ENCODE measurements around the gene CYFIP2. TPM values are rescaled to one million over a fixed set of nuclear protein-coding genes. Genes with fewer than 3 reads are reported as not detected.

Gene CYFIP2
- total and polyA plus RNA-seq, 10 of the 15 experiments (the other 5 are each of a cell fraction or from before 2014, with no cell fraction given), result 43.4 to 173 (median 96.0) TPM

DNA sequence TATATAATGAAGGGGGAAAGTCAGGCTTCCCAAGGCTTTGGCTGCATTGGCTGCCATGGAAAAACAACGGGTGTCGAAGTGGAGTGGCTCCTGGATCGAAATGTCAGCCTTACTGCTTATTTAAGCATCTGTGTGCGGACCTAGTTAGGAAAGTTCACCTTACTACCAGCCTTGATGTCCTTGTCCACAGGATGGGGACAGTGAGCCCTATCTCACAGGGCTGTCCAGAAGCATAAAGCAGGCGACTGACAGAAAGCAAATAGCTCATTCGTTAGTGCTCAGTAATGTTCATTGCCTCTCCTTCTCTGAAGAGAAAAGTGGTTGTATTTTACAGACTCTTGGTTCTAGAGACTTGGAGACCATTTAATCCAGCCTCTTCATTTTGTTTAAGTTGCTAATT is 112.6 kb downstream of the CYFIP2 start:
- BruUV-seq (replicated peaks), result no TSS peak
- intact Hi-C loops (cut with micrococcal nuclease; ENCODE audit: unreplicated experiment) (no loop called here), in situ Hi-C loops (cut with MboI) (no loop called here)
- no peak for ATAC-seq
- FAIRE-seq, result no peak
- ChIA-PET SMC1A (ENCODE audit: uncharacterized antibody, unreplicated experiment) (interaction anchor here (0.9 to 1.3 kb wide), 2 partner anchors 9 to 340 kb away, joined by 3 read pairs; no protein-coding TSS in a partner anchor), RAD21 (ENCODE audit: unreplicated experiment) (no interaction called here), POLR2A (no interaction called here), CTCF (interaction anchor here (1.0 to 1.3 kb wide), 2 partner anchors 93 to 126 kb away, joined by 3 read pairs; no protein-coding TSS in a partner anchor)
- H2AFZ ChIP-seq (ENCODE audit: control insufficient read depth, low read depth, low read length), result no peak overlapping the region
- no peaks in the 10 kb centered on the region for H3K79me2 ChIP-seq (ENCODE audit: control insufficient read depth, insufficient read depth, low read length)
- H4K20me1 ChIP-seq (ENCODE audit: control insufficient read depth, insufficient read depth), result no peaks in the 10 kb centered on the region
- no peak for DNase-seq (ENCODE audit: low read depth, low spot score)
- WGBS (ENCODE audit: insufficient coverage, insufficient replicate concordance, low lambda C conversion rate, missing lambda C conversion rate), result 92% methylated on average over 6 of the region's 6 CpGs
- H3K27ac ChIP-seq (ENCODE audit: control insufficient read depth, insufficient read depth), result no peak overlapping the region
- no peaks in the 10 kb centered on the region for H3K27me3 ChIP-seq (replicated peaks in 1 of 2; ENCODE audit: control insufficient read depth in 2 of 2, insufficient read depth in 2 of 2, low read length in 1 of 2)
- H3K9me3 ChIP-seq (replicated peaks; ENCODE audit: control insufficient read depth, insufficient read depth, low read length), result no peaks in the 10 kb centered on the region
- peaks cover 12 to 34% of the 10 kb centered on the region in 2 experiments for H3K36me3 ChIP-seq (ENCODE audit: control insufficient read depth in 2 of 2, insufficient read depth in 2 of 2, low read length in 1 of 2)
- H3K4me3 ChIP-seq, result no peak overlapping the region
- H3K4me2 ChIP-seq (ENCODE audit: control insufficient read depth, insufficient read depth), result no peak overlapping the region
- TF ChIP-seq STAT3 (IDR thresholded peaks at IDR 0.05; ENCODE audit: low read depth, low read length), result no peak
- TF ChIP-seq, protein P1, sequence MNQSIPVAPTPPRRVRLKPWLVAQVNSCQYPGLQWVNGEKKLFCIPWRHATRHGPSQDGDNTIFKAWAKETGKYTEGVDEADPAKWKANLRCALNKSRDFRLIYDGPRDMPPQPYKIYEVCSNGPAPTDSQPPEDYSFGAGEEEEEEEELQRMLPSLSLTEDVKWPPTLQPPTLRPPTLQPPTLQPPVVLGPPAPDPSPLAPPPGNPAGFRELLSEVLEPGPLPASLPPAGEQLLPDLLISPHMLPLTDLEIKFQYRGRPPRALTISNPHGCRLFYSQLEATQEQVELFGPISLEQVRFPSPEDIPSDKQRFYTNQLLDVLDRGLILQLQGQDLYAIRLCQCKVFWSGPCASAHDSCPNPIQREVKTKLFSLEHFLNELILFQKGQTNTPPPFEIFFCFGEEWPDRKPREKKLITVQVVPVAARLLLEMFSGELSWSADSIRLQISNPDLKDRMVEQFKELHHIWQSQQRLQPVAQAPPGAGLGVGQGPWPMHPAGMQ (IDR thresholded peaks at IDR 0.05; ENCODE audit: borderline replicate concordance), result no peak
- no peak for TF ChIP-seq ZNF384 (IDR thresholded peaks at IDR 0.05; ENCODE audit: borderline replicate concordance, low read depth, low read length)
- TF ChIP-seq NFYB (IDR thresholded peaks at IDR 0.05; ENCODE audit: insufficient read depth, low read depth, low read length), result no peak
- no peak for TF ChIP-seq HDAC2 (IDR thresholded peaks at IDR 0.05)
- no peak for TF ChIP-seq IKZF1 (conservative IDR thresholded peaks at IDR 0.05)
- no peak for TF ChIP-seq CHD2 (IDR thresholded peaks at IDR 0.05; ENCODE audit: borderline replicate concordance, low read depth, low read length)
- H3K4me1 ChIP-seq (ENCODE audit: control insufficient read depth, insufficient read depth, low read length), result no peaks in the 10 kb centered on the region
- no peak overlapping the region for H3K9ac ChIP-seq (ENCODE audit: control insufficient read depth, insufficient read depth, low read length)
